Kidney epithelial cell (primary cell): Measurements from ENCODE around the gene ATP6V1F. TPM values are rescaled to one million over a fixed set of nuclear protein-coding genes. Genes with fewer than 3 reads are reported as not detected.

Experiments used
- DNase-seq: peaks from one replicate; pipeline ENCODE4 v3.0.0-alpha.2; 2010; ENCODE audit warnings: low read depth
- H3K27me3 ChIP-seq: 2 replicates; pipeline ENCODE4 v1.6.0; 2011; ENCODE audit warnings: low read length; ENCODE audit not compliant: control insufficient read depth, insufficient read depth
- H3K36me3 ChIP-seq: 2 replicates; pipeline ENCODE4 v1.5.1; 2011; ENCODE audit warnings: low read length; ENCODE audit not compliant: control insufficient read depth, insufficient read depth
- H3K4me3 ChIP-seq: 2 replicates; pipeline ENCODE4 v1.5.1; 2011; ENCODE audit warnings: low read depth, mild to moderate bottlenecking, control low read depth, low read length
- total RNA-seq: library from RNA; depleted of rRNA; stranded (reverse); fragments of >200 nt; gene quantifications from 2 replicates; pipeline ENCODE4 v1.2.3, GENCODE V29; 2015
- TF ChIP-seq, protein P1 (sequence below): IDR thresholded peaks from 2 replicates; pipeline ENCODE4 v1.5.1; 2011; ENCODE audit warnings: mild to moderate bottlenecking, moderate library complexity, low read length, control low read depth, inconsistent platforms; ENCODE audit not compliant: insufficient read depth, poor library complexity, severe bottlenecking

ATP6V1F gene
- total RNA-seq, 1 donor from 2014 or later, result 225 TPM

DNA sequence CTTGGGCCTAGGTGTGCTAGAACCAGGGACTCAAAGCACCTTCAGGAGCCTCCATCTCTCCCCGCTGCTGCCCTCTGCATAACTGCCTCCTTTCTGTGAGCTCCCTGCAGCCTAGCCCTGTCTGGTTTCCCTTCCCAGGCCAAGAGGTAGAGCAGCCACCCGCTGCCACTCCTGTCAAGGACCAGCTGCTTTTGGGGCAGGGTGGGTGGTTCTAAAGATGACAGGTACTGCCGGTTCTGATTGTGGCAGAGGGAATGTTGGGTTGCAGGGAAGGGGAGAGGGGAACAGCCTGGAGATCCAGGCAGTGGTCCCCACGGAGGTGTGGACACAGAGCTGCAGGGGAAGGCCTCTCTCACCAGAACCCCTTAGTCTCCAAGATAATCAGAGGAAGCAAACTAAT is 36.1 kb upstream of the ATP6V1F start:
- TF ChIP-seq, protein P1, sequence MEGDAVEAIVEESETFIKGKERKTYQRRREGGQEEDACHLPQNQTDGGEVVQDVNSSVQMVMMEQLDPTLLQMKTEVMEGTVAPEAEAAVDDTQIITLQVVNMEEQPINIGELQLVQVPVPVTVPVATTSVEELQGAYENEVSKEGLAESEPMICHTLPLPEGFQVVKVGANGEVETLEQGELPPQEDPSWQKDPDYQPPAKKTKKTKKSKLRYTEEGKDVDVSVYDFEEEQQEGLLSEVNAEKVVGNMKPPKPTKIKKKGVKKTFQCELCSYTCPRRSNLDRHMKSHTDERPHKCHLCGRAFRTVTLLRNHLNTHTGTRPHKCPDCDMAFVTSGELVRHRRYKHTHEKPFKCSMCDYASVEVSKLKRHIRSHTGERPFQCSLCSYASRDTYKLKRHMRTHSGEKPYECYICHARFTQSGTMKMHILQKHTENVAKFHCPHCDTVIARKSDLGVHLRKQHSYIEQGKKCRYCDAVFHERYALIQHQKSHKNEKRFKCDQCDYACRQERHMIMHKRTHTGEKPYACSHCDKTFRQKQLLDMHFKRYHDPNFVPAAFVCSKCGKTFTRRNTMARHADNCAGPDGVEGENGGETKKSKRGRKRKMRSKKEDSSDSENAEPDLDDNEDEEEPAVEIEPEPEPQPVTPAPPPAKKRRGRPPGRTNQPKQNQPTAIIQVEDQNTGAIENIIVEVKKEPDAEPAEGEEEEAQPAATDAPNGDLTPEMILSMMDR, result no peak
- DNase-seq, result no peak
- H3K4me3 ChIP-seq, result no peak overlapping the region

DNA sequence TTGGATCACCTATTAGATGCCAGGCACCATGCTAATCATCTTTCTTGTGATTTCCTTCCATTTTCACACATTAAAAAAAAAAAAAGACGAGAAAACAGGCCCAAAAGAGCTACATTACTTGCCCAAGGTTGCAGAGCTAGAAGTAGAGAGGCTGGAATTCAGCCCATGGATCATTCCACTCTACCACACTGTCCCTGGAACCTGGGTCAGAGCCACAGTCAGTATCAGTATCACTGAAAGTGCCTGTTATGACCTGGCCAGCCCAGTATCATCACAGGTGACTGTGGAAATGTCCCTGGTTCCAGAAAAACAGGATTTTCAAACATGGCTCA is 35.8 kb upstream of the ATP6V1F start:
- H3K27me3 ChIP-seq, result no peaks in the 10 kb centered on the region
- no peak for DNase-seq

More for the DNA sequence above, 36.1 kb upstream of the ATP6V1F start:
- Histone ChIP-seq H3K36me3 (no peaks in the 10 kb centered on the region), H3K27me3 (peaks cover 2% of the 10 kb centered on the region)

DNA sequence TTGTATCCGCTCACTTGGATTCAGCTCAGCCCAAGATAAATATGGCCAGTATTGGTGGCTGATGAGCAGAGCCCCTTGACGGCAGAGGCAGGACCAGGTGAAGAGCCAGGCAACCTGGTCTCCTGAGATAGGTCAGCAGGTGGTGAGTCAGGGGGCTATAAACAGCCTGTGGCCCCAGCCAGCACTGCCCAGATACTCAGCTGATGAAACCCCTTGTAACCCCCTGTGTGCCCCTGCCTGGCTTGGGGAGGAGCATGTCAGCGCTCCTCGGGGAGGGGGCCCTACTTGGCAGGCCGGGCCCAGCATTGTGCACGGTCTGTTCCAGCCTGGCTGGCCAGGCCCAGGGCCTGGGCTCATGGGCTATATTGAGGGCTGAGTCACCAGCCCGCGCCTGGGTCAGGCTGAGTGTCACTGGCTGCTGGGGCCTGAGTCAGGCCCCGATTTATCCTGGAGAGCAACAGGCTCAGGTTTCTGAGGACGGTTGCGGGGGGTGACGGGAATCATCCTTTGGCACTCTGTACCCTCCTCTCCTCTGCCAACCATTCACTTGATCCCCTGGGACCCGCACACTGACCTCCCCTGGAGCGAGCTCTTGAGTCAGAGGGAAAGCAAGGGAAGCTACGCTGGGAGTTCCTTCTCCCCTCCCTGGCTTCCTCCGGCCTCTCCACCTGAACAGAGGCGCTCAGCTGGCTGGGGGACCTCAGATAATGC is 35.3 kb upstream of the ATP6V1F start:
- TF ChIP-seq, protein P1, result no peak
- no peak overlapping the region for H3K4me3 ChIP-seq
- DNase-seq, result no peak
- H3K27me3 ChIP-seq, result no peaks in the 10 kb centered on the region
- H3K36me3 ChIP-seq, result no peaks in the 10 kb centered on the region

More for the DNA sequence above, 35.8 kb upstream of the ATP6V1F start:
- TF ChIP-seq, protein P1, result no peak
- Histone ChIP-seq H3K4me3 (no peak overlapping the region), H3K36me3 (no peaks in the 10 kb centered on the region)

DNA sequence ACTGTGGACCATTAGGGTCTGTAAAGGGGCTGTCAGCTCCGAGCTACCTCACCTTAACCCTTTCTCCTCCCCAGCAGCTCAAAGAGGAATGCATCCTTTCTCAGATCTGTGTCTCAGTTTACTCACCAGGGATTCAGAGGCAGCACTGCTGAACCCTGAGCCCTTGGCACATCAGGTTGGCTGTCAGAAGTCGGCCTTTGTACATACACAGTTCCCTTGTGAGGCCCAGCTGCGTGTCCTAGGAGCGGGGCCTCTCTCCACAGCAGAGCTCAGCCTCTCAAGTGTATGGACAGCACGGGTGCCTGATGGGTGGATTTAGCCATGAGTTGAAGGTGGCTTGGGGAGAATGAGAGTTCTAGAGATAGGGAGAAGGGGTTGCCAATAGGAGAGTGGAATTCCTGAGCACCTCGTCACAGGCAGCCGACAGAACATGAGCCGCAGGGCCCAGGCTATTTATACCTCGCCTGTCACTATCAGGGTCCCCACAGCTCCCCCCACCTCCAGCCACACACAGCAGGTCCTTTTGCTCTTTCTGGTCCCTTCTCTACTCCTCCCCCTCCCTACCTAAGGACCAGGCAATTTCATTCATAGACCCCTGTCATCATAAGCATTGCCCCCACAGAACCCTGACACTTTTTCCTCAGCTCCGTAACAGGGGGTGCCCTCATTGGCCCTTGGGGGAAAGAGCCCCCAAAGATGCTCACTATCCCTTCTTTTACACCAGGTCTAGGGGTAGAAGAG is 34.5 kb upstream of the ATP6V1F start:
- Histone ChIP-seq H3K36me3 (no peaks in the 10 kb centered on the region), H3K4me3 (no peak overlapping the region), H3K27me3 (no peaks in the 10 kb centered on the region)
- DNase-seq, result no peak
- TF ChIP-seq, protein P1, result no peak

DNA sequence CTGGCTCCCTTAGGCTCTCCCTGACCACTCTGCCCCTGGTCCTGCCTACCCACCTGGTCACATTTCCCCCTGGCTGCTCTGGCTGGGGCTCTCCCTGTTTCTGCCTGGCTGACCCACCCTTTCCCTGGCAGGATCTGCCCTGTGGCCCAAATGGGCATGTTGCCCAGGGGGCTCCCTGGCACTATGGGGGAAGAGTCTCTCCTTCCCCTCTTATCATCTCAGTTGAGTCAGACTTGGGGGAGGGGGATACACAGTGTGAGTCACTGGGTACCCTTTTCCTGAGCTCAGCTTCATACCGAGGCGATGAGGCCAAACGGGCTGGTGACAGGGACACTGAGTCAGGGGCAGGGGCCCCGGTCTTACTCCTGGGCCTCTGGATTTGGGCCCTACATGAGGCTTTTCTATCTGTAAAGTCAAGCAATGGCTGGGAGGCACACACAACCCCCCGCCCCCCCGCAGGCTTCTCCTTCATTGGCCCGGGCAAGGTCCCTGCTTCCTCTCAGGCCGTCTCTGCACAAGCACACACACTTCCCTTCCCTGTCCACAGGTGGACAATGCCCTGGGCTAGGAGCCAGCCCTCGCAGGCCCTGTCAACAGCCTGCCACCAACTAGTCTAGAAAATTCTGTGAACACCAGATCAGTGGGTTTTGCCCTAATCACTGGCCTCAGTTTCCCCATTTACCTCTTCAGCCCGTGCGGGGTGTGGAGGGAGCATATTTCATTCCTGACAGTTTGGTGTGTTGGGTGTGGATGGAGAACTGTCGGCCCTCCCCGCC is 33.1 kb upstream of the ATP6V1F start:
- TF ChIP-seq, protein P1, result no peak

More for the DNA sequence above, 33.1 kb upstream of the ATP6V1F start:
- no peaks in the 10 kb centered on the region for H3K27me3 ChIP-seq
- no peaks in the 10 kb centered on the region for H3K36me3 ChIP-seq
- DNase-seq, result no peak
- peak overlapping the region; percentile 24 for H3K4me3 ChIP-seq
